Lower leg skin (tissue), 3 donors: ENCODE data around the gene NAALADL2.

Experiments
- POLR2A ChIP-seq, 2 donors: fragments of 450-650 bp; IDR thresholded peaks; one replicate each; pipeline ENCODE4 v1.6.1; 2016 to 2017; ENCODE audit warnings: antibody characterized with exemption in 2 of 2, mild to moderate bottlenecking in 1 of 2, moderate library complexity in 1 of 2
- TF ChIP-seq, protein P1 (sequence below), 3 donors: fragments of 450-650 bp; IDR thresholded peaks; one replicate each; pipeline ENCODE4 v1.5.1; 2016; ENCODE audit warnings: antibody characterized with exemption in 3 of 3, mild to moderate bottlenecking in 3 of 3, moderate library complexity in 2 of 3

- TF ChIP-seq, protein P1, sequence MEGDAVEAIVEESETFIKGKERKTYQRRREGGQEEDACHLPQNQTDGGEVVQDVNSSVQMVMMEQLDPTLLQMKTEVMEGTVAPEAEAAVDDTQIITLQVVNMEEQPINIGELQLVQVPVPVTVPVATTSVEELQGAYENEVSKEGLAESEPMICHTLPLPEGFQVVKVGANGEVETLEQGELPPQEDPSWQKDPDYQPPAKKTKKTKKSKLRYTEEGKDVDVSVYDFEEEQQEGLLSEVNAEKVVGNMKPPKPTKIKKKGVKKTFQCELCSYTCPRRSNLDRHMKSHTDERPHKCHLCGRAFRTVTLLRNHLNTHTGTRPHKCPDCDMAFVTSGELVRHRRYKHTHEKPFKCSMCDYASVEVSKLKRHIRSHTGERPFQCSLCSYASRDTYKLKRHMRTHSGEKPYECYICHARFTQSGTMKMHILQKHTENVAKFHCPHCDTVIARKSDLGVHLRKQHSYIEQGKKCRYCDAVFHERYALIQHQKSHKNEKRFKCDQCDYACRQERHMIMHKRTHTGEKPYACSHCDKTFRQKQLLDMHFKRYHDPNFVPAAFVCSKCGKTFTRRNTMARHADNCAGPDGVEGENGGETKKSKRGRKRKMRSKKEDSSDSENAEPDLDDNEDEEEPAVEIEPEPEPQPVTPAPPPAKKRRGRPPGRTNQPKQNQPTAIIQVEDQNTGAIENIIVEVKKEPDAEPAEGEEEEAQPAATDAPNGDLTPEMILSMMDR (IDR thresholded peaks at IDR 0.05) = no peak
- no peak for TF ChIP-seq POLR2A (IDR thresholded peaks at IDR 0.05)
Measured at GRCh38 chr3:175857666-175858270, 998.6 kb downstream of the NAALADL2 start.
